GM12872 (cell line): ENCODE results near the gene MTLN.

Experiments used
- TF ChIP-seq, protein P1 (sequence below): IDR thresholded peaks from 3 replicates; pipeline ENCODE4 v1.5.1; 2011; ENCODE audit warnings: low read depth, mild to moderate bottlenecking, low read length, moderate library complexity; ENCODE audit not compliant: insufficient read depth

MTLN gene, protein sequence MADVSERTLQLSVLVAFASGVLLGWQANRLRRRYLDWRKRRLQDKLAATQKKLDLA

DNA sequence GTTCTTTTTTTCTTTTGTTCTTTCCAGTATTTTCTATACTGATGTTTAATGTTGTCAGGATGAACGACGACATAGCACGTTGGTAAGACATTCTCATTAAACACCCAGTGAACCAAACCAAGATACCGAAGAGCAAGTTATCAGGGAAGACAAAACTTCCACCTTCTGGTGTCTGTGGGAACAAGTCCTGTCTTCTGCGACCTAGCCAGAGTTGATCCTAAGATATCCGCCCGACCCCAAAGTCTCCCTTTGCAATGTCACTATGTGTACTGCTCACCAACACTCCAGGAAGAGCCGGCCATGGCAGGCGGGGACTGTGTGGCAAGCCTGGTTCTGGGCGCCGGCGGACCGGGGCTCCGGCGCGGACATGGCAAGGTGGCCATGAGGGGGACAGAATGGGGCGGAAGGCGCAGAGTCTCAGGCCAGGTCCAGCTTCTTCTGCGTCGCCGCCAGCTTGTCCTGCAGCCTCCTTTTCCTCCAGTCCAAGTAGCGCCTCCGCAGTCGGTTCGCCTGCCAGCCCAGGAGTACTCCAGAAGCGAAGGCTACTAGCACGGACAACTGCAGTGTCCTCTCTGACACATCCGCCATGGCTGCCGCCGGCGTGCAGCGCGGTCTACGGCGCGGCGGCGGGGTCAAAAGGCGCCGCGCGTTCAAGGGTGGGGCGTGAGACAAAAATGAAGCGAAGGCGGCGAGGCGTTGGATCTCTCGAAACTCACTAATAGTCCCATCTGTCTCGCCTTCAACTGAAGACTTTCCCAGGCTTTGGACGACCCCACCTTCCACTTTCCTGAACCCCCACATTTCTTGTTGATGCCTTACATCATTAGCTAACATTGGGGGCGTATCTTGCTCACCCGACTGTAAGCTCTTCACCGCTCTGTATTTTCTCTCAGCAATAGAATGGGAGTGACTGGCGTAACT is at the start of gene MTLN:
TSS of gene MTLN (minus strand) at position 610 of the 921 bp plus-strand sequence. CDS start at position 588, 22 bp downstream.
- TF ChIP-seq, protein P1, sequence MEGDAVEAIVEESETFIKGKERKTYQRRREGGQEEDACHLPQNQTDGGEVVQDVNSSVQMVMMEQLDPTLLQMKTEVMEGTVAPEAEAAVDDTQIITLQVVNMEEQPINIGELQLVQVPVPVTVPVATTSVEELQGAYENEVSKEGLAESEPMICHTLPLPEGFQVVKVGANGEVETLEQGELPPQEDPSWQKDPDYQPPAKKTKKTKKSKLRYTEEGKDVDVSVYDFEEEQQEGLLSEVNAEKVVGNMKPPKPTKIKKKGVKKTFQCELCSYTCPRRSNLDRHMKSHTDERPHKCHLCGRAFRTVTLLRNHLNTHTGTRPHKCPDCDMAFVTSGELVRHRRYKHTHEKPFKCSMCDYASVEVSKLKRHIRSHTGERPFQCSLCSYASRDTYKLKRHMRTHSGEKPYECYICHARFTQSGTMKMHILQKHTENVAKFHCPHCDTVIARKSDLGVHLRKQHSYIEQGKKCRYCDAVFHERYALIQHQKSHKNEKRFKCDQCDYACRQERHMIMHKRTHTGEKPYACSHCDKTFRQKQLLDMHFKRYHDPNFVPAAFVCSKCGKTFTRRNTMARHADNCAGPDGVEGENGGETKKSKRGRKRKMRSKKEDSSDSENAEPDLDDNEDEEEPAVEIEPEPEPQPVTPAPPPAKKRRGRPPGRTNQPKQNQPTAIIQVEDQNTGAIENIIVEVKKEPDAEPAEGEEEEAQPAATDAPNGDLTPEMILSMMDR: no peak

DNA sequence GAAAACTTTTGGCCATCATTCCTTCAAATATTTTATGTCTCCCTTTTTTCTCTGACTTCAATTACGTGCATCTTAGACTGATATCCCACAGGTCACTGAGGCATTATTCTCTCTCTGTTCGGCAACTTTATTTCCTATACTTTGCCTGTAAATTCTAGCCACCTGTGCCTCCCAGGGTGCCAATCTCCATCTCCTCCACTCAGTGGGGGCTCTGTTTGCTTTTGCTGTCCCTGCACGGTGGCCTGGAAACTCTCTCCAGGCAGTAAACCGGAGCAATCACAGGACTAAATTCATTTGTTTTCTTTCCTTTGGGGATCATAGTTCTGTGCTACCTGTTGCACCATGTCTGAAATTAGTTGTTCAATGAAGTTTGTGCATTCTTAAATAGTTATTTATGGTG is 9.6 kb upstream of the MTLN start:
- TF ChIP-seq, protein P1: no peak

DNA sequence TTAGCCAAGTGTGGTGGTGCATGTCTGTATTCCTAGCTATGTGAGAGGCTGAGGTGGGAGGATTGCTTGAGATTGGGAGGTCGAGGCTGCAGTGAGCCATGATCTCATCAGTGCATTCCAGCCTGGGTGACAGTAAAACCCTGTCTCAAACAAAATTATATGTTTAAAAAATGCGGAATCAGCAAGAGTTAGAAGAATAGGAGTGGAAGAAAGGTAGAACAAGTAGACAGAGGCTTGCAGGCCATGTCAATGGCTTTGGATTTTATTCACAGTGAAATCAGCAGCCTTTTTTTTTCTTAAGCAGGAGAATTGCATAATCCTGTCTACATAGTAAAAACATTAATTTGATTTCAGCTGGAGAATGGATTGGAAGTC is 7.8 kb upstream of the MTLN start:
- TF ChIP-seq, protein P1: no peak

DNA sequence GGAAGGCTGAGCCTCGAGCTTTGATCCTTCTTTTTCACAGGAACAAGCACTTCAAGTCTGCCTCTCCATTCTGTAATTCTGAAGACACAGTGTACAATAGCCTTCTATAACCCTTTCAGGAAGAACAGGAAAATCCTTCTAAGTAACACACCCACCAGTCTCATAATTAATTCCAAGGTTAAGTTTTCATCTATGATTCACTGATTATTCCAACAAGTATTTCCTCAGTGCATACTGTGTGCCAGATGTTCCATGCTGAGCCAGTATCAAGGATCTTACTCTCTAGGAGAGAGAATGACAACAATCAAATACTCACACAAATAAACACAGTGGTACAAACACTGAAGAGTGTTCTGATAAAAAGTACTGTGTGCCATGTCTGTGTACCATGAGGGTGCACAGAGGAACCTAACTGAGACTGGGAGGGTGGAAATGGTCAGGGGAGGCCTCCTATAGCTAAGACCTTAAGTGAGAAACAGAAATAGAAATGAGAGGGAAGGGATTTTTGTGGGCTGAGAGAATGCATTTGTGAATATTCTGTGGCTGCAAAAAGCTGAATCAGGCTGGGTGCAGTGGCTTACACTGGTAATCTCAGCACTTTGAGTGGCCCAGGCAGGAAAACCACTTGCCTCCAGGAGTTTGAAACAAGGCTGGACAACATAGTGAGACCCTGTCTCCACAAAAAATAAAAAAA is 7.3 kb upstream of the MTLN start:
- TF ChIP-seq, protein P1: no peak

- TF ChIP-seq, protein P1: no peak
Measured at GRCh38 chr2:110216803-110217202, 4.5 kb upstream of the MTLN start.

GRCh38 chr2:110216199-110216598 is 3.9 kb upstream of the MTLN start:
- TF ChIP-seq, protein P1: no peak

- TF ChIP-seq, protein P1: no peak
Measured at GRCh38 chr2:110215566-110216158, 3.3 kb upstream of the MTLN start.
